HG03439 (cell line): ENCODE measurements around the gene IL19.
"Not testable (repeated sequence)": the region's sequence is repeated elsewhere in the genome, so short reads cannot be mapped to it uniquely, and the experiment has no call there.

Experiments used
- ATAC-seq: cut with Tn5 transposase; IDR thresholded peaks from one replicate; pipeline ENCODE4 v1.9.1; 2021; ENCODE audit warnings: mild to moderate bottlenecking, moderate library complexity; ENCODE audit not compliant: unreplicated experiment

IL19 gene

DNA sequence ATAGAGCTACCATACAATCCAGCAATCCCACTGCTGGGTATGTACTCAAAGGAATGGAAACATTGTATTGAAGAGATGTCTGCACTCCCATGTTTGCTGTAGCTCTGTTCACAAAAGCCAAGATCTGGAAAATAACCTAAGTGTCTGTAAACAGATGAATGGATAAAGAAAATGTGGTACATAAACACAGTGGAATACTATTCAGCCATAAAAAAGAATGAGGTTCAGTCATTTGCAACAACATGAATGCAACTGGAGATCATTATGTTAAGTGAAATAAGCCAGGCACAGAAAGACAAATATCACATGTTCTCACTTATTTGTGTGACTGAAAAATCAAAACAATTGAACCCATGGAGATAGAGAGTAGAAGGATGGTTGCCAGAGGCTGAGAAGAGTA, 83.1 kb downstream of the IL19 start:
- ATAC-seq, result not testable (repeated sequence)

DNA sequence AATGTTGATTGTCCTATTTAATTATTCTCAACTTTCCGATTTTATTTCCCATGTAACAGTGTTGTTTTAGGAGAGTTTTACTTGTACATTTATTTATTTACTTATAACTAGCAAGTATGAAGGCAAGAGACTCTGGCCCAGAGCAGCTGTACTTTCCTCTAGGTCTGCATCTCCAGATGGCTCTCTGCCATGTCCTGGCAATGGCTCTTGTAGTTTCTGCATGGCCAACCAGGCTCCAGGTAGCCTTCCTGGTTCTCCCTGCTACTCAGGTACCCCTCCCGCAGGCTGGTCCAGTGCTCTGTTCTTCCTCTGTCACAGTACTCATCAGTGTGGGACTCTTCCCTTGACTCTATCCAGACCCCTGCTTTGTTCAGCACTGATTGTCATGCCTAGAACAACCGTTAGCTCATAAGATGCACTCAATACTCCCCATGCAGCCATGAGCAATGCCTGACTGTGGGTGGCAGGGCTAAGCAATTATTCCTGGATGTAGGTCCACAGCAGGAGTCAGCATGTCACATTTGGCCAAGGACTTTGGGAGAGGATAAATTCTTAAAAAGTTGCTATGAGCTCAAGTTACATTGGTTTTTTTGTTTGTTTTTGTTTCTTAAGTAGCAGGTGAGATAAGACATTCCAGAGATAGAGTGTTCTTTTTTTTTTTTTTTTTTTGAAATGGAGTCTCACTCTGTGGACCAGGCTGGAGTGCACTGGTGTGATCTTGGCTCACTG, 84.0 kb downstream of the IL19 start:
- no peak for ATAC-seq

DNA sequence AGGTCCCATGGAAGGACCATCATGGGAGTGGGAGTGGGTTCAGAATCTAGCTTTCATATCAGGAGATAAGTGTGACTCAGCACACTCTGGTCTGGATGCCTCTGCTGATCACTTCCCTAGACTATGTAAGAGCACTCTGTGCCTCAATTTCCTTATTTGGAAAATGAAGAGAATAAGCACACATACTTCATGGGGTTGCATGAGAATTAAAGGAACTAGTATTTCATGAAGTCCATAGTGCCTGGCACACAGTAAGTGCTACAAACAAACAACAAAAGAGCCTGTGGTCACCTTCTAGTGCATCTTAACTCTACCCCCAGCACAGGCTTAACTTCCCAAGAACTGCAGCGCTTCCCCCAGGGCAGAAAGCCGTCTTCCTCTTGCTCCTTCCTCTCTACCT, 85.3 kb downstream of the IL19 start:
- ATAC-seq, result no peak

DNA sequence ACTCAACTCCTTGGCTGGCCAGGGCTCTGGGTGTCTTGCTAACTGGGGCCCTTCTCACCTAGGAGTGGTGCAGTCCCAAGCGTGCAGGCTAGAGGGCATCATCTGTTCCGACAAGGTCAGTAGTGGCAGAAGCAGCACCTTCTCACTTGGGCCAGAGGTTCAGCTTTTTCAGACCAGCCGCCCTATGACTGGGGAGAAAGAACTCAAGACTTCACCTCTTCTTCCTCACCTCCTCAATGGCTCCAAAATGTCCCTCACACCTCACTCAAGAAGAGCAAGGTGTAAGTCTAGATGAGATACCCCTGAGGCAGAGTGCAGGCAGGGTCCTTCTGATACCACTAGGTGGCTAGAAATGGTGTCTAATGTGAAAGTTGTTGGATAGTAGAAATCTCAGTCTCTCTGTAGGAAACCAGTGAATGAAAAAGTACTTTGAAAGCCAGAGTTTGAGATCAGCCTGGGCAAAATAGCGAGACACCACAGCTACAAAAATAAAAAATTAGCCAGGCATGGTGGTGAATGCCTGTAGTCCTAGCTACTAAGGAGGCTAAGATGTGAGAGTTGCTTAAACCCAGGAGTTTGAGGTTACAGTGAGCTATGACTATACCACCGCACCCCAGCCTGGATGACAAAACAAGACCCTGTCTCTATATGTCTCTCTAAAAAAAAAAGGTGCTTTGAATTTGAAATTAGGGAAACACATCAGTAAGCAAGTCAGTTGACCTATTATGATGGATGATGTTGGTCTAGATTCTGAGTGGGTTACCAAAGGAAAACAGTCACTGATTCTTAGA, 86.3 kb downstream of the IL19 start:
- no peak for ATAC-seq

DNA sequence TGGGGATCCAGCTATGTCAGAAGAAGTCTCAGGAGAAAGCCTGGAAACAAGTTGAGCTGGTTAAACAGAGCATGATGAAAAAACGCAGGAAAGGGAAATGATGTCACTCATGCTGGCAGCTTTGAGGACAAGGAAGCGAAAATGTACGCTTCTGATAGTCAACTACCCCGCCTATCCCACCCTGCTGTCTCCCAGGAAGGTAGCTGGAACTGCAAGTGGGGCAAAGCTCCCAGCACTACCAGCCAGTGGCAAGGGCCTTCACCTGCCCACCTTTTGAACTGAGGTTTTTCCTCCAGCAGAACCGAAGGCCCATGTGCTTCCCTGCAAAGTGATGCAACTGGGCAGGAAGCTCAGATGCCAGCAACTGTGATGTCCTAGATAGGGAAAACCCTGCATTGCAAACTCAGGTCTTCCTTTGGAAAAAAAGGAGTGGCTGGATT, 88.5 kb downstream of the IL19 start:
- ATAC-seq, result no peak

DNA sequence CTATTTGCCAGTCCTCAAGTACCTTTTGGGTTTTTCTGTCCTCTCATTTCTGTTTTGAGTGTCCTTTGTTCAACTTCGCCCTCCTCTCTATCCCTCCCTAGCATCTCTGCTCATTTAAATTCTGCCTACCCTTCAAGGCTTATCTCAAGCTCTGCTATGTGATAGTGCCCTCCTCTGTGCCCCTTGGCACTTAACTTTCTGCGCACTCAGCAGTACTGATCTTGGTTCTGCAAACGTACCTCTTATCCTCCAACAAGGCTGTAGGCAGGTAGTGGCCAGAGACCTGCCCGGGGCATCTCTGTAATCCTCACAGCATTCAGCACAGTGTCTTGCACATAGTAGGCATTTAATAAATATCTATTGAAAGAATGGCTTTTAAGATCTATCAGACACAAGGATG, 89.6 kb downstream of the IL19 start:
- ATAC-seq, result no peak

DNA sequence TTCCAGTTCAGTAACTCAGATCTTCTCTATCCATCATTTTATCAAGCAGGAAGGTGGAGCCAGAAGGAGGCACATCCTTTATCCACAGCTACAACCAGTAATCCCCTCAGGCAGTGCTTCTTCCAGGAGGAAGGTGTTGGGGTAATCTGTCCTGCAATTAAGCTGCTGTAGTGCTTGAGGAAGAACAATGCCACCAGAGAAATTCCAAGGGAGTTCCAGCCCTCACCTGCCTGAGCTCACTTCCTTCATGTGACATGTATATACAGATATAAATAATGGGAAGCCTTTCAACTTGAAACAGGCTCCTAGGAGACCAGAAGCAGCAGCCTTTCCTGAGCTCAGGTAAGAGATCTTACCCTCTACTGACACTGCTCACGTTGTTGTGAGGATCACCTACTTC, 92.7 kb downstream of the IL19 start:
- ATAC-seq, result no peak

DNA sequence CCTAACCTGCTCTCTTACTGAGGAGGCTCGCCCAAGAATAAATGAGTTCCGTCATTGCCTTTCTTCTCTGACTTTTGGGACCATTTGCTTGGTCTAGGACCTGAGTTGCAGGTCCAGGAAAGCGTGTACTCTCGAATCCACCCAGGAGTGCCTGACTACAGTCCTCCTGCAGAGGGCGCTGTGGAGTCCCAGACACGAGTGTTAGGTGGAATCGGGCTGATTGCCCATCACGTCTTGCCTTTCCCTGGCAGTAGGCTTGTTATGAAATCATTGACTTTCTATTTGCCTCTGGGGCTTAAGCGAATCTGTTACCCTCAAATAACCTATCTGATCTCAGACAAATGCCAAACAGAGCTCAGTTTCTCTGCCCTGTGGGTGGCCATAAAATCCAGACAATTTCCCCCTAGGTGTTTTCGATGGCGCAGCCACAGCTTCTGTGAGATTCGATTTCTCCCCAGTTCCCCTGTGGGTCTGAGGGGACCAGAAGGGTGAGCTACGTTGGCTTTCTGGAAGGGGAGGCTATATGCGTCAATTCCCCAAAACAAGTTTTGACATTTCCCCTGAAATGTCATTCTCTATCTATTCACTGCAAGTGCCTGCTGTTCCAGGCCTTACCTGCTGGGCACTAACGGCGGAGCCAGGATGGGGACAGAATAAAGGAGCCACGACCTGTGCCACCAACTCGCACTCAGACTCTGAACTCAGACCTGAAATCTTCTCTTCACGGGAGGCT, 94.5 kb downstream of the IL19 start, which contains the start of gene IL20:
Gene IL20, plus strand, starts transcription at position 685 of the 733 bp plus-strand sequence. CDS start 230 bp downstream, outside the sequence.
- ATAC-seq, result no peak

DNA sequence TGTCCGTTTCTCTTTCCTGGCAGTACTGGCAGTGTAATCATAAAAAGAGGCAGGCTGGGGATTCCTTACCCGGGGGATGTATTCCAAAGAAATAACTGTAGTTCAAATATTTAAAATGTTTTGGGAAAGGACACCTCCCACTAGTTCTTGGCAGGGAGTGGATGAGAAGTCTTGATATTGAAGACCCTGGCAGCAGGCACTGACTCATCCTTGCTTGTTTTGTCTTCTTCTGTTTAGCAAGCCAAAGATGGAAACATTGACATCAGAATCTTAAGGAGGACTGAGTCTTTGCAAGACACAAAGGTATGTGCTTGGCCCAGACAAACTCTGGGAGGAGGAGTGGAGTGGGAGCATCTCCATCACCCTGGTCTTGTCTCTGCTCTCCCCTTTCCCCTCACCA, 95.5 kb downstream of the IL19 start:
- no peak for ATAC-seq

DNA sequence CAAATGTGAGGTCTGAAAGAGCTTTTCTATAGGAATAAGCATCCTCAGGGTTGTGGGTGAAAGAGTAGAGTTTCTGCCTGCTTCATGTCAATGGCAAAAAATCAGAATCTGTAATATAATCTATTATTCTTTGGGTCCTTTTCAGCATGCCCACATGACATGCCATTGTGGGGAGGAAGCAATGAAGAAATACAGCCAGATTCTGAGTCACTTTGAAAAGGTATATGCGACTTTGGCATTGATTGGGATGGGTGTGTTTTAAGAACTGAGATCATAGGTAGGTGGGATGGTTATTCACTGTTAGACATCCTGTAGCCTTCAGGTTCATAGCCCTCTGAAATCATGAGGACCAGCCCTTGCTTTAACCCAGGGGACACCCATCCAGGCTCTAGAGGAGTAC, 96.7 kb downstream of the IL19 start:
- no peak for ATAC-seq

DNA sequence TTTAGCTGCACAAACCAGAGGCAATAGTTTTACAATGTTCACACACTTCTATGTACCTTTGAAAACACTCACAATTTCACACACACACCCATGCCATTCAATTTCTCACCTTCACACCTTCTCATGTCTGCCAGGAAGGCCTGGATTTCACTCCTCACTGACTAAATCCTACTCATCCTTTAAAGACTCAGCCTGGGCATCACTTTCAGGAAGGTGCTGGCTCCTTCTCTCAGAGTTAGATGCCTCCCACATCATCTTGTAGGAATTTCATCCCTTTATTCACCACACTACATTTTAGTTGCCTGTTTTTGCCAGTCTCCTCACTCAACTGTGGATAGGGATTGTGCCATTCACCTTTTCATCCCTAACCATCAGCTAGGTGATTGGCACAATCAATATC, 97.1 kb downstream of the IL19 start:
- ATAC-seq, result no peak

DNA sequence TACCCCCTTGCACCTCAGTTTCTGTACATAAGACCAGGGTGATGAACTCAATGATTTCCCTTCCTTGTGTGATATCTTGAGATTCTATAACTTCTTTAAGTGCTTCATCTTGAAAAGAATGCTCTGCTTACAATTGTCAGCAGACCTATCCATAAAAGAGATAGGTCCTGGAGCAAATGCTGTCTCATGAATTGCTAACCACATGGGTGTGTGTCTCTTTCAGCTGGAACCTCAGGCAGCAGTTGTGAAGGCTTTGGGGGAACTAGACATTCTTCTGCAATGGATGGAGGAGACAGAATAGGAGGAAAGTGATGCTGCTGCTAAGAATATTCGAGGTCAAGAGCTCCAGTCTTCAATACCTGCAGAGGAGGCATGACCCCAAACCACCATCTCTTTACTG, 97.7 kb downstream of the IL19 start:
- no peak for ATAC-seq

DNA sequence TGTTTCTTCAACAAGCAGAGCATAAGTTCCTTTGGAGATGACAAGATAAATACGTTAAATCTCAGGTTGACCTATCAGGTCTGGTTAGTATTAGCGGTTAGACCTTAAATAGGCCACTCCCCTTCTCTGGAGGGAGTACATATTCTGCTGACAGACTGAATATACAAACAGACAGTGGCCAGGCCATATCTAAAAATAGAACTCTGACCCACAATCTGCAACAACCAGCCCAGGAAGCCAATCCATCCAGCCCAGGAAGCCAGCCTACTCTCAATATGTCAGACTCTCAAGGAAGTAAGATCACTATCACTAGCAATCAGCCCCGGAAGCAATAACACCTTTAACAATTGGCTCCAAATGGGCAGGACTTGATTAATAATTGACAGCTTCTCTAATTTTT, 101.6 kb downstream of the IL19 start:
- ATAC-seq, result no peak

DNA sequence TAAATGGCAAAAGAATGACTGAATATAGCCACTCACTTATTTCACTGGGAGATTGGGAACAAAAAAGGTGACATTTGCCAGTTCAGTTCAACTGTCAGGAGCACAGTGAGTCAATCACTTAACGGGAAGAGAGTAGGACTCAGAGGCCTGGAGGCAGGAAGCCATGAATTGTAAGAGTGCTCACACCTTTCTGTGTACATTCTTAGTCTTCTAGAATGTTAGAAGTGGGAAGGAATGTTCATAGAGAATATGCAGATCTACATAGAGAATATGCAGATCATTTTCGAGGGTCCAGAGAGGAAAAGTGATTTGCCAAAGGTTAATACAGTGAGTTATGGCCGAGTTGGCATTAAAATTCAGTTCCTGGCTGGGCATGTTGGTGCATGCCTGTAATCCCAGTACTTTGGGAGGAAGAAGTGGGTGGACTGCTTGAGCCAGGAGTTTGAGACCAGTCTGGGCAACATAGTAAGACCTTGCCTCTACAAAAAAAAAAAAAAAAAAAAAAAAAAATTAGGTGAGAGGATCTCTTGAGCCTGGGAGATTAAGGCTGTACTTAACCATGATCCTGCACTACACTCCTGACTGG, 103.1 kb downstream of the IL19 start:
- no peak for ATAC-seq

DNA sequence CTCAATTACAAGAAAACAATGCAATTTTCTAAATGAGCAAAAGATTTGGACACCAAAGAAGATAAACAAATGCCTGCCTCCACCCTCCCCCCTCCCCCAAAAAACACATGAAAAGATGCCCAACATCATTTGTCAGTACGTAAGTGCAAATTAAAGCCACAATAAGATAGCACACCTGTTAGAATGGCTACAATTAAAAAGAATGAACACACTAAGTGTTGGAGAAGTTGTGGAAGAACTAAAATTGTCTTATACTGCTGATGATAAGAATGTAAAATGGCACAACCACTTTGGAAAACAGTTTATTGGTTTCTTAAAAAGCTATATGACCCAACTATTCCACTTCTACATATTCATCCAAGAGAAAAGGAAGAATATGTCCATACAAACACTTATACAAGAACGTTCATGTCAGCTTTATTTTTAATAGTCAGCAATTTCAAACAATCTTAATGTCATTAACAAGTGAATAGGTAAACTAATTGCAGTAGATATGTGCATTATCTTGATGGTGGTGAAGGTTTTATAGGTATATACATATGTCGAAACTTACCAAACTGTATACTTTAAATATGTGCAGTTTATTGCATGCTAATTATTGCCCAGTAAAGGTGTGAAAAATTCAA, 105.3 kb downstream of the IL19 start:
- no peak for ATAC-seq

DNA sequence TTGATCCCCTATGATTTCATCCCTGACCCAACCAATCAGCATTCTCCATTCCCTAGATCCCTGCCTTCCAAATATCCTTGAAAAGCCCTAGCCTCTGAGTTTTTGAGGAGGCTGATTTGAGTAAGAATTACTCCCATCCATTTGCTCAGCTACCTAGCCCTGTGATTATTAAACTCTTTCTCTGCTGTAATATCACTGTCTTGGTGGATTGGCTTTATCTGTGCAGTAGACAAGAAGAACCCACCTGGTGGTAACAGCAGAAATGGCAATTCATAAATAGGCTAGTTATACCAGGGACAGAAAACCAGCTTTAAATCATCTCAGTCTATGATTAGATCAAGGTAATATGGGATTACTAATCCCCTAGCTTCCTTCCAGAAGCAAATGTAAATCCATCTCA, 107.9 kb downstream of the IL19 start:
- ATAC-seq, result no peak

DNA sequence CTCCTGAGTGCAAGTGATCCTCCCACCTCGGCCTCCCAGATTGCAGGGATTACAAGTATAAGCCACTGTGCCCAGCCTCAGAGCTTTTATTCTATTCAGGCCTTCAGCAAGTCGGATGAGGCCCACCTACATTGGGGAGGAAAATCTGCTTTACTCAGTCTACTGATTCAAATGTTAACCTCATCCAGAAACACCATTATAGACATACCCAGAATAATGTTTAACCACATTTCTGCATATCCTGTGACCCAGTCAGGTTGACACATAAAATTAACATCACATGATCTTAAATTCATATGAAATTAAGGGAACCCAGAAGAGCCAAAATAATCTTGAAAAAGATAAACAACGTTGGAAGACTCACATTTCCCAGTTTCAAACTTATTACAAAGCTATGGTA, 109.7 kb downstream of the IL19 start:
- no peak for ATAC-seq

DNA sequence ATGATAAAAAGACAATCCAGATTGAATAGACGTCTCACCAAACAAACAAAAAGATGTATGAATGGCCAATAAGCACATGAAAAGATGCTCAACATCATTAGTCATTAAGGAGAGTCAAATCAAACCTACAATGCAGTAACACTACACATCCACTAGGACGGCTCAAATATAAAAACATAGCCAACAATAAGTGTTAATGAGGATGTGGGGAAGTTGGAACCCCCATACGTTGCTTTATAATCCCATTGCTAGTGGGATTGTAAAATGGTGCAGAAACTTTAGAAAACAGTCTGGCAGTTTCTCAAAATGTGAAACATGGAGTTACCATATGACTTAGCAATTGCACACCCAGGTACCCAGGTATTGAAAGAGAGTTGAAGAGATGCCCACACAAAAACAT, 112.0 kb downstream of the IL19 start:
- no peak for ATAC-seq

DNA sequence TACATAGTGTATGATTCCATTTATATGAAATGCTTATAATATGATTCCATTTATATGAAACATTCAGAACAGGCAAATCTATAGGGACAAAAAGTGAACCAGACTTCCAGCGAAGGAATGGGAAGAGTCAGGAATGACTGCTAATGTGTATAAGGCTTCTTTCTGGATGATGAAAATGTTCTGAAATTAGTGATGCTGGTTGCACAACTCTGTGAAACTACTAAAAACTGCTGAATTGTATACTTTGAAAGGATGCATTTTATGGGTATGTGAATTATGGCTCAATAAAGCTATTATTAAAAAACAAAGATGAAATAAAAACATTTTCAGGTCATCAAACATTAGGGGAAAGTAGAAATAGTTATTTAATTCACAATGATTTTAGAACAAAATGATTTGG, 112.6 kb downstream of the IL19 start:
- no peak for ATAC-seq

DNA sequence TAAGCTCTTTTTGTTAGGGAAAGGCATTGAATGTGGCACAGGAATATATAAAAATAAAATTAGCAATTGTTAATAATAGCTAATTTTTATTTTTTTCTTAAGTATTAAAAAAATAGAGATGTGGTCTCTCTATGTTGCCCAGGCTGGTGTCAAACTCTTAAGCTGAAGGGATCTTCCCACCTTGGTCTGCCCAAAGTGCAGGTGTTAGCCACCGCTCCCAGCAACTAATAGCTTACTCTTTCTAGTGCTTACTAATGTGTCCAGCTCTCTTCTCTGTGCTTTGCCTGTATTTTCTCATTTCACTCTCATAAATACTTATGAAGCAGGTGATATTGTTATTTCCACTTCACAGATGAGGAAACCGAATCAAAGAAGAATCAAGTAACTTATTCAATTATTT, 113.3 kb downstream of the IL19 start:
- ATAC-seq, result no peak
